OCI-LY3 (cell line): Measurements from ENCODE around the gene SPATA2L.

Experiments used
- EZH2phosphoT487 ChIP-seq: fragments of 200-600 bp; shearing (Covaris generic); IDR thresholded peaks from 2 replicates; pipeline ENCODE4 v1.6.1; 2018; ENCODE audit warnings: antibody characterized with exemption, mixed run types, low read depth
- TF ChIP-seq, protein P1 (sequence below): fragments of 200-600, 300-600 bp; sonication (generic); IDR thresholded peaks from 2 replicates; pipeline ENCODE4 v1.5.1; 2014; ENCODE audit warnings: antibody characterized with exemption, low read length, low read depth

- TF ChIP-seq, protein P1, sequence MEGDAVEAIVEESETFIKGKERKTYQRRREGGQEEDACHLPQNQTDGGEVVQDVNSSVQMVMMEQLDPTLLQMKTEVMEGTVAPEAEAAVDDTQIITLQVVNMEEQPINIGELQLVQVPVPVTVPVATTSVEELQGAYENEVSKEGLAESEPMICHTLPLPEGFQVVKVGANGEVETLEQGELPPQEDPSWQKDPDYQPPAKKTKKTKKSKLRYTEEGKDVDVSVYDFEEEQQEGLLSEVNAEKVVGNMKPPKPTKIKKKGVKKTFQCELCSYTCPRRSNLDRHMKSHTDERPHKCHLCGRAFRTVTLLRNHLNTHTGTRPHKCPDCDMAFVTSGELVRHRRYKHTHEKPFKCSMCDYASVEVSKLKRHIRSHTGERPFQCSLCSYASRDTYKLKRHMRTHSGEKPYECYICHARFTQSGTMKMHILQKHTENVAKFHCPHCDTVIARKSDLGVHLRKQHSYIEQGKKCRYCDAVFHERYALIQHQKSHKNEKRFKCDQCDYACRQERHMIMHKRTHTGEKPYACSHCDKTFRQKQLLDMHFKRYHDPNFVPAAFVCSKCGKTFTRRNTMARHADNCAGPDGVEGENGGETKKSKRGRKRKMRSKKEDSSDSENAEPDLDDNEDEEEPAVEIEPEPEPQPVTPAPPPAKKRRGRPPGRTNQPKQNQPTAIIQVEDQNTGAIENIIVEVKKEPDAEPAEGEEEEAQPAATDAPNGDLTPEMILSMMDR: no peak
- no peak for TF ChIP-seq EZH2phosphoT487
Observed at GRCh38 chr16:89749637-89750036, 48.1 kb upstream of the SPATA2L start.
